HEK293T (cell line): ENCODE results near the gene KIF26B.

Experiments used
- CTCF ChIA-PET: fragments of 350-600 bp; formaldehyde crosslinking; extraction: SDS; loops from one replicate; lab custom pipeline; 2021; ENCODE audit warnings: antibody characterized with exemption, inconsistent platforms; lab: Yijun Ruan, JAX
- POLR2A ChIA-PET: fragments of 350-600 bp; formaldehyde crosslinking; extraction: SDS; loops from one replicate; lab custom pipeline; 2020; ENCODE audit warnings: antibody characterized with exemption, inconsistent platforms; lab: Yijun Ruan, JAX
- DNase-seq: peaks from one replicate; pipeline ENCODE4 v3.0.0; 2012; ENCODE audit warnings: mixed read lengths; ENCODE audit errors: extremely low spot score
- ARNT ChIP-seq: fragments of 450-650 bp; IDR thresholded peaks from 2 replicates; pipeline ENCODE4 v1.6.1; 2017; ENCODE audit warnings: mild to moderate bottlenecking
- BHLHE40 ChIP-seq: fragments of 450-650 bp; IDR thresholded peaks from 2 replicates; pipeline ENCODE4 v1.6.1; 2016; ENCODE audit warnings: mild to moderate bottlenecking, moderate library complexity, borderline replicate concordance
- CTBP1 ChIP-seq: fragments of 450-650 bp; IDR thresholded peaks from 2 replicates; pipeline ENCODE4 v1.6.1; 2016; ENCODE audit warnings: borderline replicate concordance
- ELF4 ChIP-seq: fragments of 450-650 bp; IDR thresholded peaks from 2 replicates; pipeline ENCODE4 v1.6.1; 2017; ENCODE audit warnings: antibody characterized with exemption
- FOXA1 ChIP-seq: fragments of 450-650 bp; IDR thresholded peaks from 2 replicates; pipeline ENCODE4 v1.6.1; 2016; ENCODE audit warnings: mild to moderate bottlenecking
- FOXK2 ChIP-seq: fragments of 450-650 bp; IDR thresholded peaks from 2 replicates; pipeline ENCODE4 v1.6.1; 2016; ENCODE audit warnings: mild to moderate bottlenecking
- FOXM1 ChIP-seq: fragments of 450-650 bp; IDR thresholded peaks from 2 replicates; pipeline ENCODE4 v1.6.1; 2017; ENCODE audit warnings: mild to moderate bottlenecking, borderline replicate concordance
- HDGF ChIP-seq: fragments of 450-650 bp; IDR thresholded peaks from 2 replicates; pipeline ENCODE4 v1.6.1; 2017; ENCODE audit warnings: antibody characterized with exemption, borderline replicate concordance
- L3MBTL2 ChIP-seq: fragments of 450-650 bp; conservative IDR thresholded peaks from 2 replicates; pipeline ENCODE4 v1.6.1; 2016; ENCODE audit warnings: mild to moderate bottlenecking
- LEF1 ChIP-seq: fragments of 450-650 bp; IDR thresholded peaks from 2 replicates; pipeline ENCODE4 v1.6.1; 2017; ENCODE audit warnings: mild to moderate bottlenecking, borderline replicate concordance
- NFRKB ChIP-seq: fragments of 450-650 bp; IDR thresholded peaks from 2 replicates; pipeline ENCODE4 v1.6.1; 2016; ENCODE audit warnings: mild to moderate bottlenecking, moderate library complexity
- SP1 ChIP-seq: fragments of 450-650 bp; IDR thresholded peaks from 2 replicates; pipeline ENCODE4 v1.6.1; 2017
- SUZ12 ChIP-seq: fragments of 450-650 bp; IDR thresholded peaks from 2 replicates; pipeline ENCODE4 v1.6.1; 2016; ENCODE audit warnings: mild to moderate bottlenecking
- TARDBP ChIP-seq: fragments of 450-650 bp; IDR thresholded peaks from 2 replicates; pipeline ENCODE4 v1.6.1; 2016
- ZNF384 ChIP-seq: fragments of 450-650 bp; IDR thresholded peaks from 2 replicates; pipeline ENCODE4 v1.6.1; 2016
- TF ChIP-seq, protein P1 (sequence below): fragments of 450-650 bp; IDR thresholded peaks from 2 replicates; pipeline ENCODE4 v1.6.1; 2016

KIF26B gene

DNA sequence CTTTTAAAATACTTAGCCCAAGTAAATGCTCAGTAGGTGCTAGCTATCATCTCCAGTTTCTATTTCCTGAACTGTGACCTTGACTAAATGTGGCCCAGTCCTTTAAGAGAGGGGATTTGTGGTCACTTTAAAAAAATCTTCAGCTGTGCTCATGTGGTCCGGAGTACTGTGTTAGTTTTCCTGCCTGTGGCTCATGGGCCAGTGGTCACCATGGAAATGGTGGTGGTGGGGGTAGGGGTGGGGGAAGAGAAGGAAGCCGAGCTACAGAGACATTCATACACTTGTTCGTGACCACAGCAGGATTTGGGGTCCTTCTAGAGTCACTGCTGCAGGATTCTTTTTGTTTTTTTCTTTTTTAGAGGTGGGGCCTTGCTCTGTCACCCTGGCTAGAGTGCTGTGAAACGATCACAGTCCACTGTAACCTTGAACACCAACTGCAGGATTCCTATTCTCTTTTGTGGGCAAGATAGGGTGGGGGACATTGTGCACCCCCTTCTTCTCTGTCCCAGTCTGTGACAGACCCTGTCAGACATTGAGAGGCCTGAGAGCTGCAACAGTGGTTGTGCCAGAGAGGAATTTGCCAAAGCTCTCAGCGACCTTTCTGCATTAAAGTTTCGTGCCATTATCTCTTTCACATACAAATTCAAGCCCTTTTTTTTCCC, 25.8 kb downstream of the KIF26B start:
- ChIA-PET CTCF (no interaction called here), POLR2A (no interaction called here)
- DNase-seq = no peak
- TF ChIP-seq ZNF384 = no peak
- no peak for TF ChIP-seq ELF4
- TF ChIP-seq NFRKB = no peak
- no peak for TF ChIP-seq TARDBP
- TF ChIP-seq LEF1 = no peak
- TF ChIP-seq CTBP1 = no peak
- no peak for TF ChIP-seq FOXK2
- TF ChIP-seq, protein P1, sequence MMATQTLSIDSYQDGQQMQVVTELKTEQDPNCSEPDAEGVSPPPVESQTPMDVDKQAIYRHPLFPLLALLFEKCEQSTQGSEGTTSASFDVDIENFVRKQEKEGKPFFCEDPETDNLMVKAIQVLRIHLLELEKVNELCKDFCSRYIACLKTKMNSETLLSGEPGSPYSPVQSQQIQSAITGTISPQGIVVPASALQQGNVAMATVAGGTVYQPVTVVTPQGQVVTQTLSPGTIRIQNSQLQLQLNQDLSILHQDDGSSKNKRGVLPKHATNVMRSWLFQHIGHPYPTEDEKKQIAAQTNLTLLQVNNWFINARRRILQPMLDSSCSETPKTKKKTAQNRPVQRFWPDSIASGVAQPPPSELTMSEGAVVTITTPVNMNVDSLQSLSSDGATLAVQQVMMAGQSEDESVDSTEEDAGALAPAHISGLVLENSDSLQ = no peak
- TF ChIP-seq ARNT = no peak
- no peak for TF ChIP-seq FOXA1
- no peak for TF ChIP-seq BHLHE40
- TF ChIP-seq HDGF = no peak
- no peak for TF ChIP-seq L3MBTL2
- TF ChIP-seq SP1 = no peak
- TF ChIP-seq FOXM1 = no peak

- no peak for DNase-seq
- CTCF ChIA-PET = no interaction called here
- POLR2A ChIA-PET = no interaction called here
- TF ChIP-seq, protein P1 = no peak
- TF ChIP-seq TARDBP (no peak), SUZ12 (no peak), BHLHE40 (no peak), L3MBTL2 (no peak), FOXM1 (no peak), CTBP1 (no peak), ZNF384 (no peak), NFRKB (no peak), SP1 (no peak), ARNT (no peak), LEF1 (no peak), ELF4 (no peak), FOXK2 (no peak), FOXA1 (no peak), HDGF (no peak)
Observed at GRCh38 chr1:245181158-245181517, 26.4 kb downstream of the KIF26B start.

- TF ChIP-seq L3MBTL2 = no peak
- TF ChIP-seq HDGF = no peak
- no peak for TF ChIP-seq ZNF384
- no peak for TF ChIP-seq SP1
- no peak for TF ChIP-seq CTBP1
- no peak for TF ChIP-seq FOXA1
- TF ChIP-seq, protein P1 = no peak
- TF ChIP-seq BHLHE40 = no peak
- TF ChIP-seq ELF4 = no peak
- ChIA-PET CTCF (no interaction called here), POLR2A (no interaction called here)
- DNase-seq = no peak
Observed at GRCh38 chr1:245182028-245182427, 27.2 kb downstream of the KIF26B start.

GRCh38 chr1:245183429-245183828, 28.6 kb downstream of the KIF26B start:
- DNase-seq = no peak
- CTCF ChIA-PET = no interaction called here
- TF ChIP-seq SUZ12 (no peak), HDGF (no peak), TARDBP (no peak), CTBP1 (no peak), ZNF384 (no peak), SP1 (no peak), FOXA1 (no peak), ARNT (no peak), LEF1 (no peak), FOXK2 (no peak), FOXM1 (no peak), ELF4 (no peak), NFRKB (no peak), BHLHE40 (no peak), L3MBTL2 (no peak)
- TF ChIP-seq, protein P1 = no peak
- POLR2A ChIA-PET = no interaction called here

GRCh38 chr1:245184779-245185178, 30.0 kb downstream of the KIF26B start:
- TF ChIP-seq SUZ12 (no peak), HDGF (no peak), FOXK2 (no peak), FOXM1 (no peak), ELF4 (no peak), FOXA1 (no peak), NFRKB (no peak), BHLHE40 (no peak), TARDBP (no peak), SP1 (no peak), ARNT (no peak), ZNF384 (no peak), L3MBTL2 (no peak), CTBP1 (no peak), LEF1 (no peak)
- TF ChIP-seq, protein P1 = no peak
- CTCF ChIA-PET = no interaction called here
- POLR2A ChIA-PET = no interaction called here
- no peak for DNase-seq
